Measurements from ENCODE around the gene EDNRA.

The EDNRA gene

GRCh38 chr4:147543034-147543433 lies 62.1 kb downstream of the EDNRA start:
- DNase-seq (ENCODE audit: low read depth in 2 of 2), result peak in 1 of 2 donors; percentile 67
- TF ChIP-seq CTCF (IDR thresholded peaks at IDR 0.05; ENCODE audit: low read depth, low read length), result no peak
- H3K4me3 ChIP-seq (replicated peaks in 1 of 2; ENCODE audit: low read depth in 2 of 2, low read length in 2 of 2), result no peak overlapping the region

DNA sequence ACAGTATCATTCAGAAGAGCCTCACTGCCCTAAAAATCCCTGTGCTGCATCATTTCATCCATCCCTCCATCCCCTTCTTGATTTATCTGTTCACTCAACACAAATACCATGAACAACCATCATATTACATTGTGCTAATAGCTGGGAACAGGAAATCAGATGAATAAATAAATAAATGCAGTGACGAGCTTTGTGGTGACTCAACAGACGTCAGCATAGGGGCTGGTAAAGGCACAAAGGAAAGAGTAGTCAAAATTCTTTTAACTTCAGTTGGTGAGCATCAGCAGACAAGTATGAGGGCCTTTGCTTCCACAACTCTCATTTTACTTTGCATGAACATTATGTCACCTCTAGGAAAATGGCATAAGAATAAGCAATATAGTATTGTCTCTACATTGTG lies 65.5 kb downstream of the EDNRA start:
- DNase-seq (ENCODE audit: low read depth in 2 of 2), result peak; percentile 81 to 97
- no peak overlapping the region for H3K4me3 ChIP-seq (replicated peaks in 1 of 2; ENCODE audit: low read depth in 2 of 2, low read length in 2 of 2)
- TF ChIP-seq CTCF (IDR thresholded peaks at IDR 0.05; ENCODE audit: low read depth, low read length), result no peak

DNA sequence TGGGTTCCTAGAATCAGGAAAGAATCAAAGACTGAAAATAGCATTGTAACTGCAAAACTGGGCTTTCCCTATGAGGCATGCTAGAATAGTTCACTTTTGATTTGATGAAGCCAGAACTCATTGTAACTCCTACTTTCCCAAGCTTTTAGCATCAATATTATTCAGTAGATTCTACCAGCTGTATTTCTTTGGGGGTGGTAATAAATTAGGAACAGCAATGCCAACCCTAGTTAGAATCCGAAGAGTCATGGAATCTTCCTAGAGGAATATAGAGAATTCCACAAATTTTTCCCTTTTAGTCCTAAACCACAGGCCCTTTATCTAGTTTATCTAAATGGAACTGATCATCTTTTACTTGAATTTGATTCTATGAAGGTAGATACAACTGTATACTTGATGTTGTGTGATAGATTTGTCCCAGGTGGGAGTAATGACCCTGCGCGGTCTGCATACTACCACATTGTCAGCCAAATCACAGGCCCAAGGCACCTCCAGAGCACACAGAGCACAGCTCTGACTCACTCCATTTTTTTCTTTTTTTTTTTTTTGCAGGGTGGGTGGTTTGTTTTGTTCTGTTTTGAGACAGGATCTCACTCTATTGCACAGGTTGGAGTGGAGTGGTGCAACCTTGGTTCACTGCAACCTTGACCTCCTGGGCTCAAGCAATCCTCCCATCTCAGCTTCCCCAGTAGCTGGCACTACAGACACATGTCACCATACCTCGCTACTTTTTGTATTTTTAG lies 66.6 kb downstream of the EDNRA start:
- no peak for TF ChIP-seq CTCF (IDR thresholded peaks at IDR 0.05; ENCODE audit: low read depth, low read length)
- DNase-seq (ENCODE audit: low read depth in 2 of 2), result peak; percentile 46 to 91
- no peak overlapping the region for H3K4me3 ChIP-seq (replicated peaks in 1 of 2; ENCODE audit: low read depth in 2 of 2, low read length in 2 of 2)

- TF ChIP-seq CTCF (IDR thresholded peaks at IDR 0.05; ENCODE audit: low read depth, low read length), result no peak
- no peak for DNase-seq (ENCODE audit: low read depth in 2 of 2)
- no peak overlapping the region for H3K4me3 ChIP-seq (replicated peaks in 1 of 2; ENCODE audit: low read depth in 2 of 2, low read length in 2 of 2)
Observed at GRCh38 chr4:147548256-147548655, 67.4 kb downstream of the EDNRA start.

DNA sequence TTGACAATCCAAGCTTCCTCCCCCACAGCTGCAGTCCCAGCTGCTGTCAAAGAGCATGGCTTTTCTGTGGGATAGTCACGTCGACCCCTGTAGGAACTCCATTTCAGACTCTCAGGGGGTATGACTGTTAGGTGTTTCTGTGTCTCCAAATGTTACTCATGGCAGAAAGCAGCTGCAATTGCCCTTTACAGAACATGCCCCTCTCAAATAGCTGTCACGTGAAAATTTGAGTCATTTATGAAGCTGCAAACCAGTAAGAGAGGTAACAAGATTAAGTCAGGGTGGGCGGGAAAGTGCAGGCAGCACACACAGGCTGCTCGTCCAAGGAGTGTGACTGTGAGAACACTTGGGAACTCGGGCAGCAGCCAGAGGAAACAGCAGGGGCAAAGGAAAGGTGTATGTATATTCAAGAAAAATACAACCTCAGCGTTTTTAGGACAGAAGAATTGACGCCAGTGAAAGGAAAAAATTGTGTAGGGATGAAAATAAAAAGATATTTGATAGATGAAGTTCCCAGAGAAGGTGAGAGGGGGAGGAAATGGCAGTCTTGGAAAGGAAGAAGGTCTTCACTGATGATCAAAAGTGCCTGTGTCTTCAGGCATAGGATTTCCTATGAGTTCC lies 69.8 kb downstream of the EDNRA start:
- TF ChIP-seq CTCF (IDR thresholded peaks at IDR 0.05; ENCODE audit: low read depth, low read length), result no peak
- peak; percentile 57 to 86 for DNase-seq (ENCODE audit: low read depth in 2 of 2)
- H3K4me3 ChIP-seq (replicated peaks in 1 of 2; ENCODE audit: low read depth in 2 of 2, low read length in 2 of 2), result no peak overlapping the region

GRCh38 chr4:147560625-147561024 lies 79.7 kb downstream of the EDNRA start:
- TF ChIP-seq CTCF (IDR thresholded peaks at IDR 0.05; ENCODE audit: low read depth, low read length), result no peak
- H3K4me3 ChIP-seq (replicated peaks in 1 of 2; ENCODE audit: low read depth in 2 of 2, low read length in 2 of 2), result no peak overlapping the region
- DNase-seq (ENCODE audit: low read depth in 2 of 2), result peak; percentile 65 to 84
